ENCODE data around the gene NANOS2. TPM values are rescaled to one million over a fixed set of nuclear protein-coding genes. Genes with fewer than 3 reads are reported as not detected.

The NANOS2 gene
- total RNA-seq, 1 experiment from 2014 or later, result not detected

- ChIA-PET CTCF (interaction anchor here (0.6 kb wide), 2 partner anchors 13 to 114 kb away, joined by 4 read pairs; no protein-coding TSS in a partner anchor), POLR2A (ENCODE audit: low non-redundant PET) (no interaction called here)
- Histone ChIP-seq H3K4me3 (ENCODE audit: low read depth, low read length, poor library complexity, severe bottlenecking) (peak overlapping the region; percentile 79), H3K4me1 (ENCODE audit: insufficient read depth, low read length, poor library complexity, severe bottlenecking) (peaks cover 29% of the 10 kb centered on the region), H3K36me3 (ENCODE audit: insufficient read depth, low read length, poor library complexity, severe bottlenecking) (peaks cover 2% of the 10 kb centered on the region), H3K9me3 (ENCODE audit: low read depth, low read length, poor library complexity, severe bottlenecking) (no peaks in the 10 kb centered on the region), H3K27ac (ENCODE audit: low read depth, low read length, poor library complexity, severe bottlenecking) (no peak overlapping the region), H3K27me3 (replicated peaks; ENCODE audit: insufficient read depth, low read depth, low read length, poor library complexity) (no peaks in the 10 kb centered on the region)
- intact Hi-C loops (cut with micrococcal nuclease; ENCODE audit: unreplicated experiment), result loop anchor here (1.0 kb wide), 1 partner anchor 21 kb away; the partner anchor contains the start of gene SYMPK
- TF ChIP-seq EZH2 (IDR thresholded peaks at IDR 0.05; ENCODE audit: borderline replicate concordance, low read depth, low read length, poor library complexity, severe bottlenecking) (no peak), CTCF (conservative IDR thresholded peaks at IDR 0.05; ENCODE audit: low read depth, low read length) (no peak)
- no TSS peak for BruUV-seq (replicated peaks)
- DNase-seq (ENCODE audit: low spot score), result no peak
These were observed 30.5 kb downstream of the NANOS2 start for GRCh38 chr19:45883881-45884681.

- TF ChIP-seq EZH2 (IDR thresholded peaks at IDR 0.05; ENCODE audit: borderline replicate concordance, low read depth, low read length, poor library complexity, severe bottlenecking) (no peak), CTCF (conservative IDR thresholded peaks at IDR 0.05; ENCODE audit: low read depth, low read length) (no peak)
- no TSS peak for BruUV-seq (replicated peaks)
- Histone ChIP-seq H3K27me3 (replicated peaks; ENCODE audit: insufficient read depth, low read depth, low read length, poor library complexity) (no peaks in the 10 kb centered on the region), H3K4me1 (ENCODE audit: insufficient read depth, low read length, poor library complexity, severe bottlenecking) (peaks cover 29% of the 10 kb centered on the region), H3K4me3 (ENCODE audit: low read depth, low read length, poor library complexity, severe bottlenecking) (no peak overlapping the region), H3K9me3 (ENCODE audit: low read depth, low read length, poor library complexity, severe bottlenecking) (no peaks in the 10 kb centered on the region), H3K27ac (ENCODE audit: low read depth, low read length, poor library complexity, severe bottlenecking) (no peak overlapping the region), H3K36me3 (ENCODE audit: insufficient read depth, low read length, poor library complexity, severe bottlenecking) (peaks cover 2% of the 10 kb centered on the region)
- ChIA-PET POLR2A (ENCODE audit: low non-redundant PET) (no interaction called here), CTCF (no interaction called here)
- intact Hi-C loops (cut with micrococcal nuclease; ENCODE audit: unreplicated experiment), result loop anchor here (1.0 kb wide), 1 partner anchor 20 kb away; the partner anchor contains the start of gene SYMPK
- no peak for DNase-seq (ENCODE audit: low spot score)
These were observed 31.0 kb downstream of the NANOS2 start for GRCh38 chr19:45883586-45883880.

GRCh38 chr19:45882652-45883585 is 31.7 kb downstream of the NANOS2 start:
- Histone ChIP-seq H3K27ac (ENCODE audit: low read depth, low read length, poor library complexity, severe bottlenecking) (no peak overlapping the region), H3K4me1 (ENCODE audit: insufficient read depth, low read length, poor library complexity, severe bottlenecking) (peaks cover 29% of the 10 kb centered on the region), H3K27me3 (replicated peaks; ENCODE audit: insufficient read depth, low read depth, low read length, poor library complexity) (no peaks in the 10 kb centered on the region), H3K36me3 (ENCODE audit: insufficient read depth, low read length, poor library complexity, severe bottlenecking) (peaks cover 2% of the 10 kb centered on the region), H3K4me3 (ENCODE audit: low read depth, low read length, poor library complexity, severe bottlenecking) (peak overlapping the region; percentile 32), H3K9me3 (ENCODE audit: low read depth, low read length, poor library complexity, severe bottlenecking) (no peaks in the 10 kb centered on the region)
- no TSS peak for BruUV-seq (replicated peaks)
- CTCF ChIA-PET, result no interaction called here
- POLR2A ChIA-PET (ENCODE audit: low non-redundant PET), result no interaction called here
- TF ChIP-seq EZH2 (IDR thresholded peaks at IDR 0.05; ENCODE audit: borderline replicate concordance, low read depth, low read length, poor library complexity, severe bottlenecking) (no peak), CTCF (conservative IDR thresholded peaks at IDR 0.05; ENCODE audit: low read depth, low read length) (peak; percentile 100)
- DNase-seq (ENCODE audit: low spot score), result peak; percentile 91
- intact Hi-C loops (cut with micrococcal nuclease; ENCODE audit: unreplicated experiment), result loop anchor here (1.0 kb wide), 1 partner anchor 20 kb away; the partner anchor contains the start of gene SYMPK

All from A673 (cell line).